Inflammatory macrophage treated with lipopolysaccharide for 1 hour (primary cell): ENCODE measurements around the gene PALD1.

ENCODE experiments used
- DNase-seq, 2 donors: peaks; one replicate each; pipeline ENCODE4 v3.0.0-alpha.2; 2020 to 2022

Gene PALD1

GRCh38 chr10:70508912-70509756 is 30.6 kb downstream of the PALD1 start:
- no peak for DNase-seq

GRCh38 chr10:70509757-70510147 is 31.2 kb downstream of the PALD1 start:
- DNase-seq = no peak

GRCh38 chr10:70510453-70510852 is 31.9 kb downstream of the PALD1 start:
- DNase-seq = no peak

- DNase-seq = no peak
Observed at GRCh38 chr10:70510904-70511303, 32.3 kb downstream of the PALD1 start.

GRCh38 chr10:70512149-70512639 is 33.6 kb downstream of the PALD1 start:
- no peak for DNase-seq

- DNase-seq = no peak
Observed at GRCh38 chr10:70513848-70514309, 35.3 kb downstream of the PALD1 start.

- no peak for DNase-seq
Observed at GRCh38 chr10:70514591-70514990, 36.0 kb downstream of the PALD1 start.

GRCh38 chr10:70515035-70515667 is 36.6 kb downstream of the PALD1 start:
- DNase-seq = no peak

- no peak for DNase-seq
Observed at GRCh38 chr10:70518695-70519094, 40.1 kb downstream of the PALD1 start.

GRCh38 chr10:70523057-70523456 is 44.5 kb downstream of the PALD1 start:
- DNase-seq = no peak

GRCh38 chr10:70523549-70523948 is 45.0 kb downstream of the PALD1 start:
- DNase-seq = no peak

GRCh38 chr10:70528314-70528713 is 49.7 kb downstream of the PALD1 start:
- no peak for DNase-seq

GRCh38 chr10:70528741-70529362 is 50.3 kb downstream of the PALD1 start:
- DNase-seq = peak; percentile 19 to 47

- DNase-seq = no peak
Observed at GRCh38 chr10:70529848-70530247, 51.3 kb downstream of the PALD1 start.

- no peak for DNase-seq
Observed at GRCh38 chr10:70530315-70530714, 51.7 kb downstream of the PALD1 start.

- no peak for DNase-seq
Observed at GRCh38 chr10:70532554-70533188, 54.1 kb downstream of the PALD1 start.

GRCh38 chr10:70533189-70533558 is 54.6 kb downstream of the PALD1 start:
- no peak for DNase-seq

- DNase-seq = no peak
Observed at GRCh38 chr10:70534281-70534680, 55.7 kb downstream of the PALD1 start.

- DNase-seq = no peak
Observed at GRCh38 chr10:70535001-70535400, 56.4 kb downstream of the PALD1 start.

- DNase-seq = no peak
Observed at GRCh38 chr10:70535451-70535850, 56.9 kb downstream of the PALD1 start.

- DNase-seq = no peak
Observed at GRCh38 chr10:70536196-70536861, 57.8 kb downstream of the PALD1 start.

GRCh38 chr10:70537398-70538194 is 59.0 kb downstream of the PALD1 start:
- DNase-seq = no peak
